Fibroblast of lung (primary cell): ENCODE data around the gene KRTAP5-7.
"Not testable (repeated sequence)": the region's sequence is repeated elsewhere in the genome, so short reads cannot be mapped to it uniquely, and the experiment has no call there.

Experiments used
- EZH2 ChIP-seq: IDR thresholded peaks from 2 replicates; pipeline ENCODE4 v1.5.1; 2012; ENCODE audit warnings: low read length, control low read depth, mild to moderate bottlenecking; ENCODE audit errors: missing control alignments
- TF ChIP-seq, protein P1 (sequence below), 2 donors: IDR thresholded peaks in 1 of 2; conservative IDR thresholded peaks in 1 of 2; 1 replicate in 1 of 2; 2 replicates in 1 of 2; pipeline ENCODE4 v1.5.1; 2011 to 2012; ENCODE audit warnings: low read length in 2 of 2, control low read depth in 1 of 2, inconsistent platforms in 1 of 2, low read depth in 1 of 2, mild to moderate bottlenecking in 1 of 2

DNA sequence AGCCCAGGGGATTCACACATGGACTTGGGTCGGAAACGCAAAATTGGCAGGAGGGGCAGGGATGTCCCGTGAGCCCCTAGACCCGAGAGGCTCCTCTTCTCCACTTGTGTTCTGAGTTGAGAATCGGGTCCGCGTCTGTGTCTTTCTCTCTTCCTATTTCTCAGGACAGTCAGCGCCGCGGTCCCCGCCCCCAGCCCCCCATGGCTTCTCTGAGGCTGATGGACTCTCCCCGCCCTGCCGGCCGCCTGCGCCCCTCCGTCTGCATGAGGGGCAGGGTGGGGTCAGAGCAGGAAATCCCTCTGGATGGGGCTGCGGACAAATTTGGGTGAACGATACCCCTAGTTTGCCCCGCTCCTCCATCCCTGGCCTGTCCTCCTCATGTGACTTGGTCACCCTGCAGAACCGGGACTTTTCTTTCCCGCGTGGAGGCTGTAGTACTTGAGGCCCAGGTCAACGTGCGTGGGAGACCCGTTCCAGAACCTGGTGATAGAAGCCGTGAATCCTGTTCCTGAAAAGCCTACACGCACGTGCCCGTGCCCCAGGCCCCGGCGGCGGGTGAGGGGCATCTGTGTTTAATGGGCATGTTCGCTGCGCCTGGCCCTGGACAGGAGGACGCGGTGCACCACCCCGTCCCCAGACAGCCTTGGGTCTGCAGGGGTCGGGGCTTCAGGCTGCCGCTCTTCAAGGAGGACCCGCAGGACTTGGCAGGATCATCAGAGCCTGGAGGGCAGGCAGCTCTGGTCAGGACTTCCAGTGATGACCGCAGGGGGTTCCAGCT is 49.8 kb downstream of the KRTAP5-7 start:
- not testable (repeated sequence) for TF ChIP-seq EZH2
- TF ChIP-seq, protein P1, sequence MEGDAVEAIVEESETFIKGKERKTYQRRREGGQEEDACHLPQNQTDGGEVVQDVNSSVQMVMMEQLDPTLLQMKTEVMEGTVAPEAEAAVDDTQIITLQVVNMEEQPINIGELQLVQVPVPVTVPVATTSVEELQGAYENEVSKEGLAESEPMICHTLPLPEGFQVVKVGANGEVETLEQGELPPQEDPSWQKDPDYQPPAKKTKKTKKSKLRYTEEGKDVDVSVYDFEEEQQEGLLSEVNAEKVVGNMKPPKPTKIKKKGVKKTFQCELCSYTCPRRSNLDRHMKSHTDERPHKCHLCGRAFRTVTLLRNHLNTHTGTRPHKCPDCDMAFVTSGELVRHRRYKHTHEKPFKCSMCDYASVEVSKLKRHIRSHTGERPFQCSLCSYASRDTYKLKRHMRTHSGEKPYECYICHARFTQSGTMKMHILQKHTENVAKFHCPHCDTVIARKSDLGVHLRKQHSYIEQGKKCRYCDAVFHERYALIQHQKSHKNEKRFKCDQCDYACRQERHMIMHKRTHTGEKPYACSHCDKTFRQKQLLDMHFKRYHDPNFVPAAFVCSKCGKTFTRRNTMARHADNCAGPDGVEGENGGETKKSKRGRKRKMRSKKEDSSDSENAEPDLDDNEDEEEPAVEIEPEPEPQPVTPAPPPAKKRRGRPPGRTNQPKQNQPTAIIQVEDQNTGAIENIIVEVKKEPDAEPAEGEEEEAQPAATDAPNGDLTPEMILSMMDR (conservative IDR thresholded peaks at IDR 0.05 in 1 of 2, IDR thresholded peaks at IDR 0.05 in 1 of 2; ENCODE audit: low read depth in 1 of 2, low read length in 2 of 2): not testable (repeated sequence)
